Stimulated activated CD8-positive, alpha-beta memory T cell treated with anti-CD3 and anti-CD28 coated beads, Interleukin-4, amount 100 ng/mL, for 24 hours (primary cell): ENCODE measurements around the gene FASTKD1.
"Not testable (repeated sequence)": the region's sequence is repeated elsewhere in the genome, so short reads cannot be mapped to it uniquely, and the experiment has no call there.

Experiments used
- DNase-seq: peaks from one replicate; pipeline ENCODE4 v3.0.0-alpha.2; 2020; ENCODE audit warnings: low read depth

The FASTKD1 gene

DNA sequence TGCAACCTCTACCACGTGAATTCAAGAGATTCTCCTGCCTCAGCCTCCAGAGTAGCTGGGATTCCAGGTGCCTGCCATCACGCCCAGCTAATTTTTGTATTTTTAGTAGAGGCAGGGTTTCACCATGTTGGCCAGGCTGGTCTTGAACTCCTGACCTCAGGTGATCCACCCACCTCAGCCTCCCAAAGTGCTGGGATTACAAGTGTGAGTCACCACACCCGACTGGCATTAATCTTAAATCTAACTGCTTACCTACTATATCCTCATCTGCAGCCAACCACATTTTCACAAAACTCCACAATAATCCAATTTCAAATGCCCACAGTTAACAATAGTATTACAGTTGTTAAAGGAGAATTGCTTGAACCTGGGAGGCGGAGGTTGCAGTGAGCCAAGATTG, 2.9 kb downstream of the FASTKD1 start:
- not testable (repeated sequence) for DNase-seq

DNA sequence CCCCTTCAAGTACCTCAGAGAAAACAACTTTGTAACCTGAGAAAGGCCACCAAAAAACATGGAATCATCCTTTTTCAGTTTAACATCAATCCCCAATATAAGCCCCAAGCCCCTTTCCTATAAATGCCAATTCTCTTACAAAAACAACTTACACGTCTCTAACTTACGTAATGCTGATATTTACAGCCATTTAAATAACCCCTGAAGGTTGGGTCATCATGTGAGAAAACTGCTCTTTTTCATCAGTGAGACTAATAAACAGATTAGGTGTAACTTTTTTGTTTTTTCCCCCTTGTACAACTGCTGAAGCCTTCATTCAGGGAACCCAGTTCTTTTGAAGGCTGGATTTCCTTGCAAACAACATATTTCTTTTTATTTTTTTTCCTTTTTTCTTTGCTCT, 3.7 kb downstream of the FASTKD1 start:
- no peak for DNase-seq

- no peak for DNase-seq
Measured at GRCh38 chr2:169565686-169566085, 8.0 kb downstream of the FASTKD1 start.

GRCh38 chr2:169562519-169562918, 11.1 kb downstream of the FASTKD1 start:
- no peak for DNase-seq

- not testable (repeated sequence) for DNase-seq
Measured at GRCh38 chr2:169562084-169562483, 11.6 kb downstream of the FASTKD1 start.

GRCh38 chr2:169561364-169561763, 12.3 kb downstream of the FASTKD1 start:
- DNase-seq = no peak

- DNase-seq = no peak
Measured at GRCh38 chr2:169546756-169547155, 26.9 kb downstream of the FASTKD1 start.

DNA sequence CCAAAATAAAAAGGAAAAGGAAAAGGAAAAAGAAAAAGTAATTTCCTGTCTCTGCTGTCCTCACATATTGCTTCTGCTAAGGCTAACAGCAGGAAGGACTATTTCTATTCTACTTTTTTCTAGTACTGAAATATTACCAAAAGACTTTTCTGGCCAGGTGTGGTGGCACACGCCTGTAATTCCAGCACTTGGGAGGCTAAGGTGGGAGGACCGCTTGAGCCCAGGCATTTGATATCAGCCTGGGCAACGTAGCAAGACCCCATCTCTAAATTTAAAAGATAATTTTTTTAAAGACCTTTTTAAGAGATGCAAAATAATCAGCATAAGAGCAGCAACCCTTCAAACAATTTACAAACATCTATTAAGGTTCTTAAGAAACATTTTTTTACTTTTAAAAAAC, 31.2 kb downstream of the FASTKD1 start:
- no peak for DNase-seq

DNA sequence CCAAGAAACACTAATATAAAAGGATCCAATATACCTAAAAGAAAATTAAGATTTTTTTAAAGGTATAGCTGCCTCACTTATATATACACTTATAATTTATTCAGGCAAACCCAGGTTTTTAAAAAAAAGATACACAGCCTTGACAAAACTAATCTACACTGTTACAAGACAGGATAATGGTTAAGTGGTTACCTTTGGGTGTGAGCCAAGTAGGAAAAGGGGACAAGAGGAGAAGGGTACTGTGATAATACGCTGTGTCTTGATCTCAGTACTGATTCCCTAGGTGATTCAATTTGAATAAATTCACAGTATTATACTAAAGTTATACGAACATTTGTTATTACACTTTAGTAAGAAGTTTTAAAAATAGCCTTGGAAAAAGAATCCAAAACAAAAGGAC, 33.5 kb downstream of the FASTKD1 start:
- DNase-seq = no peak

- DNase-seq = not testable (repeated sequence)
Measured at GRCh38 chr2:169539460-169539859, 34.2 kb downstream of the FASTKD1 start.

- peak; percentile 58 for DNase-seq
Measured at GRCh38 chr2:169528271-169528701, 45.4 kb downstream of the FASTKD1 start.

GRCh38 chr2:169526451-169526850, 47.2 kb downstream of the FASTKD1 start:
- no peak for DNase-seq

- DNase-seq = no peak
Measured at GRCh38 chr2:169525434-169525833, 48.2 kb downstream of the FASTKD1 start.

DNA sequence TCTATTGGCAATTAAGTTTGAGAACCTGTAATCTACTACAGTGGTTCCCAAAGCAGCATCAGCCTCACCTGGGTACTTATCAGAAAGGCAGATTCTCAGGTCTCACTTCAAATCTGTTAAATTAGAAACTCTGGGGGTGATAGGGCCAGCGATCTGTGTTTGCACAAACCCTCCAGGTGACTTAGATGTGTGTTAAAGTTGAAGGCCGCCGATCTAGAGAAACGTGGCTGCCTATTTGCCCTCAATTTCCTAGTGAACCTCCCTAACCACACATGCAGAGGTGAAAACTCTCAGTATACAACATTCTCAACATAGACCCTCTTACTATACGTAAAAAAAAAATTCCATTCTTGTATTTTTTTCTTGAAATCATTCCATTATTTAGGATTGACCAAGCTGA, 50.0 kb downstream of the FASTKD1 start:
- no peak for DNase-seq

DNA sequence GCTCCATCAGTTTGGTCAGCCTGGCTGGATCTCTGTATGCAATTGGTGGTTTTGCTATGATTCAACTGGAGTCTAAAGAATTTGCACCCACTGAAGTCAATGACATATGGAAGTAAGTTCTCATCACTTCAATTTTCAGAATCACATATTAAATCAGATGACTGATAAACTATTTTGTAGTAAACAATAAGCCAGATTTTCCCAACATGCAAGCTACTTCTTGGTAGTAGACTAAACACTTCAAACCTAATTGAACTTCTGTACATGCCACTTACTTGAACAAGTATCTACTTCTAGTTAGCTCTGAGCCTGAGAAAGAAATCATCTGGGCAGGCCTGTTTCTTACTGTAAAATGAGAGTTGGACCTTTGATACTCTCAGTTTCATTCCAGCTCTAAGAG, 52.8 kb downstream of the FASTKD1 start:
- DNase-seq = no peak

- not testable (repeated sequence) for DNase-seq
Measured at GRCh38 chr2:169516488-169516995, 57.1 kb downstream of the FASTKD1 start.

DNA sequence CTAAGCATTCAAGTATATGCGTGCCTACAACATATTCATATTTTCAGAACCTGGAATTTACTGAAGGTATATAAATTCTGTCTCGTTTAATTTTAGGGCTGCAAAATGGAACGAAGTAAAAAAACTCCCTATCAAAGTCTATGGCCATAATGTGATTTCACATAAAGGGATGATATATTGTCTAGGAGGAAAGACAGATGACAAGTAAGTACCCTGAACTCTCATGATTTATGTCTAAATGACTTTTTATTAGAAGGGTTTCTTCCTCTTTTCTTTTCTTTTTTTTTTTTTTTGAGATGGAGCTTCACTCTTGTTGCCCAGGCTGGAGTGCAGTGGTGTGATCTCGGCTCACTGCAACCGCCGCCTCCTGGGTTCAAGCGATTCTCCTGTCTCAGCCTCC, 58.9 kb downstream of the FASTKD1 start:
- not testable (repeated sequence) for DNase-seq

DNA sequence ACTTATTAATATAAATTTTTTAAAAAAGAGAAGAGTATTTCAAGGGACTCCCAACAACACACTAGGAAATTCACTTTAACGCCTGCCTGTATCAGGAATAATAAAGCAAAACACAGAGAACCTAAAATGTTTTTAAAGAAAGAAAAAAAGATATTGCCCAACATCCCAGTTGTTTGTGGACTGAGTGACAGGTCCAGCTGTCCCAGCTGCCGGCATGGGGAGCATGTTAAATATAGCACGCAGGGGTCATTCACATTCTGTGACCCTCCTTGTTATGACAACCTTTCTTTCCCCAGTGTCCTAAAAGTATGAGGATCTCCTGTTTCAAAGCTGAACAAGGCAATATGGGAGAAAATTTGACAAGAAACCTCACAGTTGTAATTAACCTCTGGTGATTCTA, 59.7 kb downstream of the FASTKD1 start:
- no peak for DNase-seq

DNA sequence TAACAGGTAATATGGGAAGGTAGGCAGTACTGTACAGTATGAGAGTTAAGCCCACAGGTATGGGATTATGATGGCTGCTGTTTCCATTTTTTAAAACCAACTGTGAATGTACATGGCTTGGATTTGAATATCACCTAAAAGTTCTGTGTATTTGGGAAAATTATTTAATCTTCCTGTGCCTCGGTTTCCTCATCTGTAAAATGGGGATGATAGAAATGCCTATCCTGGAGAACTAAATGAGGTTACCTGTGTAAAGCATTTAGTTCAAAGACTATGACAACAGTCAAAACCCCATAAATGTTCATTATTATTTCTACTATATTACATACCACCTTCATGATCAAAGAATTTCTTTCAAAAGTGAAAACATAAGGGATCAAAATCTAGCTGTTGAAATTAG, 60.6 kb downstream of the FASTKD1 start:
- no peak for DNase-seq

- no peak for DNase-seq
Measured at GRCh38 chr2:169512525-169512924, 61.1 kb downstream of the FASTKD1 start.

DNA sequence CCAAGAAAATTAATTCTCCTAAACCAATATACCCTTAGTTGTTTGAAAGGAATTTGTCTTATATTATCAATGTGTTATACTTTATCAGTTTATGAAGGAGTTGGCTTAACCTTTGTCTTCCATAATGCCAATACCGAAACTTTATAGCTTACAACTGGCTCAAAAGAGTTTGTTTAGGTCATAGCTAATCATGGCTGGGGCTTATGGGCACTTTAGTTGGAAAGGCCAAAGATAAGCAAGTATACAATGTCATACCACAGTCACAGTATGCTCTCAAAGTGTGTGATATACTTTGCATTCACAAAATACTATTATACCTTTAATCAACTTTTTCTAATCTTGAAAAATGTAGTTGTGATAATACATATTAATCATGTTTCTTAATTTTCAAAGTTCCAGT, 61.8 kb downstream of the FASTKD1 start:
- DNase-seq = no peak

GRCh38 chr2:169510496-169510895, 63.2 kb downstream of the FASTKD1 start:
- DNase-seq = no peak

GRCh38 chr2:169509955-169510354, 63.7 kb downstream of the FASTKD1 start:
- DNase-seq = no peak

DNA sequence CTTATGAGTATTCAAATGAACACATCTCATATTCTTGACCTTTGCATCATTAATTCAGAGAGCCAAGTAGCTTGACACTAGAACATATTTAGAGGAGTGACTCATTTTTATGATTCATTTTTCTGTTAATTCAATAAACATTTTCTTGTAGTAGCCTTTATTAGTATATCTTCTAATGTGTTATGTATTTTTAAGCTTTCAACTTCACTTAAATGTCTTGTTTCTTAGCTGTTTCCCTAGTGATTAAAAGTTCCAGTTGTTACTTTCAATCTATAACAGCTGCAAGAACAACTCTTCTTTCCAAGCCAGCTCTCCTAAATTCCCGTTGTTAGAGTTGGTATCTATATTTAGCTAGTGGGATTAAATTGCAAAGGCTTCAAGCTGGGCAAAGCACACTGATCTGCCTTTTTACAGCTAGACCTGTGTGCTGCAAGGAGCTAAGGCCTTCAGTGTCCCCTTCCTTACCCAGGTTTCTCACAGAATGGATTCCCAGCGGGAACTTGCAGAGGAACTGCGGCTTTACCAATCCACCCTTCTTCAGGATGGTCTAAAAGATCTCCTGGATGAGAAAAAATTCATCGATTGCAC, 64.3 kb downstream of the FASTKD1 start, which contains the start of gene KLHL41:
TSS of gene KLHL41 (plus strand) at position 405 of the 588 bp plus-strand sequence. CDS start at position 482, 77 bp downstream.
- no peak for DNase-seq
